Common myeloid progenitor, CD34-positive (primary cell): ENCODE results near the gene C16orf96.

Experiments
- CTCF ChIA-PET: fragments of 350-600 bp; sonication (Branson Sonifier 250); formaldehyde crosslinking; loops from one replicate; lab custom pipeline; 2021; ENCODE audit warnings: antibody characterized with exemption; lab: Charles Lee
- POLR2A ChIA-PET: fragments of 350-600 bp; sonication (Branson Sonifier 250); formaldehyde crosslinking; loops from one replicate; lab custom pipeline; 2021; ENCODE audit warnings: antibody characterized with exemption; lab: Charles Lee
- DNase-seq, 3 donors: peaks; one replicate each; pipeline versions ENCODE4 v3.0.0 to v3.0.0-alpha.2; 2013
- H3K27ac ChIP-seq, 2 experiments: 1 replicate in 1 of 2; 2 replicates in 1 of 2; pipeline ENCODE4 v1.7.0; 2013; ENCODE audit warnings: inconsistent platforms in 2 of 2, low read length in 2 of 2, mild to moderate bottlenecking in 2 of 2, low read depth in 1 of 2, moderate library complexity in 1 of 2; ENCODE audit not compliant: severe bottlenecking in 2 of 2, insufficient read depth in 1 of 2, poor library complexity in 1 of 2
- H3K27me3 ChIP-seq, 5 experiments: replicated peaks in 2 of 5; 1 replicate in 3 of 5; 2 replicates in 2 of 5; pipeline versions ENCODE4 v1.6.1 to v1.7.0; 2013; ENCODE audit warnings: low read length in 4 of 5, mild to moderate bottlenecking in 2 of 5, moderate library complexity in 2 of 5, inconsistent platforms in 1 of 5; ENCODE audit not compliant: insufficient read depth in 5 of 5, control insufficient read depth in 4 of 5
- H3K36me3 ChIP-seq, 4 experiments: 1 replicate in 2 of 4; 2 replicates in 2 of 4; pipeline versions ENCODE4 v1.6.1 to v1.7.0; 2013; ENCODE audit warnings: low read length in 3 of 4, control low read depth in 1 of 4, mild to moderate bottlenecking in 1 of 4; ENCODE audit not compliant: control insufficient read depth in 4 of 4, insufficient read depth in 4 of 4
- H3K4me1 ChIP-seq, 4 experiments: 1 replicate in 3 of 4; 2 replicates in 1 of 4; pipeline versions ENCODE4 v1.6.1 to v1.7.1; 2013; ENCODE audit warnings: low read length in 3 of 4, mild to moderate bottlenecking in 3 of 4, control low read depth in 1 of 4, inconsistent platforms in 1 of 4, moderate library complexity in 1 of 4; ENCODE audit not compliant: control insufficient read depth in 4 of 4, insufficient read depth in 4 of 4; ENCODE audit errors: control extremely low read depth in 1 of 4
- H3K4me3 ChIP-seq, 7 experiments: 1 replicate in 4 of 7; 2 replicates in 3 of 7; pipeline versions ENCODE4 v1.5.1 to v1.7.0; 2013; ENCODE audit warnings: mild to moderate bottlenecking in 7 of 7, low read length in 6 of 7, moderate library complexity in 6 of 7, inconsistent platforms in 2 of 7, low read depth in 2 of 7, control low read depth in 1 of 7; ENCODE audit not compliant: insufficient read depth in 4 of 7, control insufficient read depth in 1 of 7; ENCODE audit errors: extremely low read depth in 1 of 7
- H3K9me3 ChIP-seq, 5 experiments: 1 replicate in 4 of 5; 2 replicates in 1 of 5; pipeline versions ENCODE4 v1.6.1 to v1.7.1; 2013; ENCODE audit warnings: low read length in 4 of 5, mild to moderate bottlenecking in 2 of 5, inconsistent platforms in 1 of 5, low read depth in 1 of 5, moderate library complexity in 1 of 5; ENCODE audit not compliant: control insufficient read depth in 4 of 5, insufficient read depth in 2 of 5; ENCODE audit errors: control extremely low read depth in 1 of 5
- WGBS: methylation state at CpG from one replicate; pipeline ENCODE4 v1.1.5; 2013; ENCODE audit not compliant: insufficient coverage; 5-methylcytosine and 5-hydroxymethylcytosine counted together

C16orf96 gene

DNA sequence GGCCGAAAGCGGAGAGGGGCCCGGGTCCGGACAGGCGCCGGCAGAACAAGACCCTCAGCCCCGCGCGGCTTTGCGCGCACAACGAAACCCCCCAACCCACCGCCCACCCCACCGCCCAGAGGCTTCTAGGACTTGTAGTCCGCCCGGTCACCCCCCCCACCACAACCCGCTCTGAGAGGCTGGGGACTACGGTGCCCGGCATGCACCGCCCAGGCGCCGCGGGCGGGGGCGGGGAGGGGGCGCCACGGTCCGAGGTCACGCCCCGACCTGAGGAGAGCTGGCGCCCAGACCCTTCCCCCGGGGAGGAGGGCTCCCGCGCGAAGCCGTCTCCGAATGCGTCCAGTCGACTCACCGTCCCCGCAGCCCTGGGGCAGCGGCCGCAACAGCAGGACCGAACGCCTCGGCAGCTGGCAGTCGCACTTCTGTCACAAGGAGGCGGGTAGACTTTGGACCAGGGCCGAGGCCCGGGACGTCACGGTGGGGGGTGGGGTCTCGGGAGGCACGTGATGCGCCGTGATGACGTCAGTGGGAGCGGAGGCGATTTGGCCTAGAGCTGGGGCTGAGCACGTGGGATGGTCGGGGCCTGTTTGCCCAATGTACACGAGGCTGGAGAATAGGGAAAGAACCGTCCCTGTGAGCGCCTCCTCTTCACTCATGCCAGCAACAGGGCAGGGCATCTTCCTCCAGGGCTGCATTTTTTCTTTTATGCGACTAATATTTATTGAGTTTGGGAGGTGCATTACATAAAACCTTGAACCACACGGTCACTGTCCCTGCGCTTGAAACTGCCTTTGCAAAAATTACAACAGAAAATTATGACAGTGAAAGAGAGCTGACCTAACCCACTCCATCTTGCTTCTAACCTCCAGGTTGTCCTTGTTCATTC is 17.5 kb upstream of the C16orf96 start, which contains the start of gene CDIP1:
CDIP1 (minus strand) TSS at position 424 of the 886 bp plus-strand sequence. CDS start 24,643 bp downstream, outside the sequence.
- ChIA-PET CTCF (interaction anchor here (0.7 to 1.9 kb wide), 6 partner anchors 9 to 47 kb away, joined by 3 to 11 read pairs (median 6); no protein-coding TSS in a partner anchor), POLR2A (no interaction called here)
- Histone ChIP-seq H3K27me3 (no peaks in the 10 kb centered on the region), H3K4me3 (peak within 1 kb of the TSS; percentile 52 to 84 (median 70)), H3K27ac (peak within 1 kb of the TSS in 1 of 2 experiments; percentile 58), H3K36me3 (peaks cover 0 to 2% (median 0%) of the 10 kb centered on the region in 4 experiments), H3K9me3 (peaks cover 0 to 15% (median 9%) of the 10 kb centered on the region in 5 experiments), H3K4me1 (peaks cover 0 to 20% (median 16%) of the 10 kb centered on the region in 4 experiments)
- 3% methylated on average over 38 of the region's 67 CpGs for WGBS
- peak; percentile 96 to 97 (median 97) for DNase-seq

DNA sequence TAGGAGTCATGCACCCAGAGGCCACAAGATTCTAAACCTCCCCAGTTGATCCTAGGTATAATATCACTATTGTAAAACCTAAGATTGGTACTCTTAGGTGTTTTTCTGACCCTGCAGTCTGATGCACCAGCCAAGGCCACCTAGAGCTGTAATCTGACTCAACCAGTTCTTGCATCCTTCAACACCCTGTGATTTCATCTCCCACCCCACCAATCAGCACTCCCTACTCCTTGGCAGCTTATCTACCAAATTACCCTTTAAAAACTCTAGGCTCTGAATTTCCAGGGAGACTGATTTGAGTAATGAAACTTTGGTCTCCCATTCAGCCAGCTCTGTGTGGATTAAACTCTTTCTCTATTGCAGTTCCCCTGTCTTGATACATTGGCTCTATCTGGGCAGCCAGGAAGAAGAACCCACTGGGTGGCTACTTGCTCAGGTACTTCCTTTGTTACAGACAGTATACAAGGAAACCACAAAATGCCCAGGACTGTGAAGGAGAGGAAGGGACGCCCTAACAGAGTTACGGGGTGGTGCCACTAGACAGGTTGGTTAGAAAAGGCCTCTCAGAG is 16.3 kb upstream of the C16orf96 start:
- POLR2A ChIA-PET: interaction anchor here (0.6 kb wide), 2 partner anchors 189 to 798 kb away, joined by 3 to 5 read pairs; no protein-coding TSS in a partner anchor

DNA sequence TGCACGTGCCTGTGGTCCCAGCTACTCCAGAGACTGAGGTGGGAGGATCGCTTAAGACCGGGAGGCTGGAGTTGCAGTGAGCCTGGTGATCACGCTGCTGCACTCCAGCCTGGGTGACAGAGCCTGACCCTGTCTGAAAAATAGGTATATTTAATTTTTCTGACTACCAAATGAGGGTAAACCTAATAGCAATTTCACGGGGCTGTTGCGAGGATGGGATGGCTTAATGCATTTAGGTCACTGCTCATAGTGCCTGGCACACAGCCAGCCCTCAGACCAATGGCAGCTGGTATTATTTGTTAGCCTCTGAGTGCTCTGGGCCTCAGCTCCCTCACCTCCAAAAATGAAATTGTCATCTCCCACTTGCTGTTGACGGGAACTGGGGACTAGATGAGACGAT is 11.7 kb upstream of the C16orf96 start:
- DNase-seq: no peak
- Histone ChIP-seq H3K27me3 (no peaks in the 10 kb centered on the region), H3K9me3 (peaks cover 0 to 8% (median 7%) of the 10 kb centered on the region in 5 experiments), H3K27ac (no peak overlapping the region), H3K36me3 (no peaks in the 10 kb centered on the region), H3K4me1 (peaks cover 0 to 4% (median 1%) of the 10 kb centered on the region in 4 experiments), H3K4me3 (no peak overlapping the region)
- WGBS: 100% methylated on average over 5 of the region's 8 CpGs
- CTCF ChIA-PET: interaction anchor here (1.5 to 18.8 kb wide), 4 partner anchors 31 to 68 kb away, joined by 3 to 375 read pairs (median 4); partner anchors contain the start of gene HMOX2
- POLR2A ChIA-PET: no interaction called here

More for the DNA sequence above, 16.3 kb upstream of the C16orf96 start:
- no peak overlapping the region for H3K4me3 ChIP-seq
- H3K9me3 ChIP-seq: peaks cover 0 to 15% (median 9%) of the 10 kb centered on the region in 5 experiments
- no peak overlapping the region for H3K27ac ChIP-seq
- peaks cover 0 to 20% (median 16%) of the 10 kb centered on the region in 4 experiments for H3K4me1 ChIP-seq
- H3K27me3 ChIP-seq: no peaks in the 10 kb centered on the region
- DNase-seq: no peak
- H3K36me3 ChIP-seq: no peaks in the 10 kb centered on the region
- 100% methylated on average over 1 of the region's 2 CpGs for WGBS
- CTCF ChIA-PET: interaction anchor here (1.1 to 1.9 kb wide), 5 partner anchors 8 to 46 kb away, joined by 4 to 11 read pairs (median 6); no protein-coding TSS in a partner anchor

DNA sequence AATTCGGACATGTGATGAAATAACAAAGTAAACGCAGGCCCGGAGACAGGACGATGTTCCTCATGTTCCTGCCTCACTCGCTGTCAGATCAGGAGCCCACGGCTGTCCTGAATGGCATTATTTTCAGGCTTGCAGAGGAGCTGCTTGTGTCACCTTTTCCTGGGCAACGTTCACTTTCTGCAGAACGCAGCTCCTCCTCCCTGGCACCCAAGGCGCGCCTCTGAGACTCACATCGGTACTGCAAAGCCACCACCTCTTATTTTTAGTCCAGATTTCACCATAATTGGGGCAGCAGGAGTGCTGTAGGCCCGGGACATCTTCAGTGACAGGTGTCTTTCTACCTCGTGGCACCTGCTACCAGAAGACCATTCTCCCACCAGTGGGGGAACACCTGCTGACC is 8.0 kb upstream of the C16orf96 start:
- ChIA-PET CTCF (interaction anchor here (0.6 to 18.8 kb wide), 17 partner anchors 9 to 237 kb away, joined by 3 to 375 read pairs (median 4); partner anchors contain the start of genes CDIP1 and HMOX2), POLR2A (no interaction called here)
- no peaks in the 10 kb centered on the region for H3K9me3 ChIP-seq
- peaks cover 0 to 4% (median 1%) of the 10 kb centered on the region in 4 experiments for H3K4me1 ChIP-seq
- no peak overlapping the region for H3K27ac ChIP-seq
- H3K4me3 ChIP-seq: no peak overlapping the region
- DNase-seq: no peak
- H3K36me3 ChIP-seq: no peaks in the 10 kb centered on the region
- 94% methylated on average over 13 of the region's 13 CpGs for WGBS
- no peaks in the 10 kb centered on the region for H3K27me3 ChIP-seq

DNA sequence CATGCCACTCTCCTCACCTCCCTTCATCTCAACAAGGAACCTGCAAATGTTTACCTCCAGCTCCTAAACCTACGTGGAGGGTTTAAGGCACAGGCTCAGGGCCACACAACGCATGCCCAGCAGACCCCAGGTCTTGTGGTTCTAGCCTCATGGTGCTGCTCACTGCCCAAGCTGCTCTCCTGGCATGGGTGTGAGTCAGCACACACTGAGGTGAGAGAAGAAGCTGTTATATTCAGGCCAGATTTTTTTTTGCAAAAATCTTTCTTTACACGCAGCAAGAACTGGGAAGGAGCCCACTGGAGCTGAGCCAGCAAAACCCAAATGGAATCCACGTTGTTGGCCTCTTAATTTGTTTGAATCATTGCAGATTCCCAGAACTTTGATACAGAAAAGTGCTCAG is 5.5 kb upstream of the C16orf96 start:
- H3K27me3 ChIP-seq: no peaks in the 10 kb centered on the region
- ChIA-PET CTCF (interaction anchor here (0.5 to 18.8 kb wide), 15 partner anchors 8 to 156 kb away, joined by 3 to 375 read pairs (median 3); no protein-coding TSS in a partner anchor), POLR2A (interaction anchor here (0.7 kb wide), 1 partner anchor 25 kb away, joined by 3 read pairs; no protein-coding TSS in a partner anchor)
- no peaks in the 10 kb centered on the region for H3K9me3 ChIP-seq
- DNase-seq: no peak
- H3K4me1 ChIP-seq: peaks cover 0 to 4% (median 1%) of the 10 kb centered on the region in 4 experiments
- H3K27ac ChIP-seq: no peak overlapping the region
- H3K4me3 ChIP-seq: no peak overlapping the region
- H3K36me3 ChIP-seq: no peaks in the 10 kb centered on the region
- WGBS: 83% methylated on average over 2 of the region's 4 CpGs

DNA sequence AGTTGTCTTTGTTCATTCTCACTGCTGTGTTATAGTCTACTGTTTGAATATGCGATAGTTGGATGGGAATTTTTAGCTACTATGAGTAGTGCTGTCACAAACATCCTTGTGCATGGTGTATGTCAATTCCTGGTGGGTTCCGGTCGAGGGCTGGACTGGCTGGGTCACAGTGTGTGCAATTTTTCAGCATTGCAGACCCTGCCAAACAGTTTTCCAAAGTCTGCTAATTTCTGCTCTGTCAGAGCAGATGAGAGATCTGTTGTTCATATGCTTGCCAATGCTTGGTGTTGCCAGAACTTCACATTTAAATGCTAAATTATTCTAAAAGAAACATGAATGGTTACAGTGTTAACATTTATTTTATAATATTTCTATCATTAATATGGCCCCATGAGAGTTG is 3.6 kb upstream of the C16orf96 start:
- ChIA-PET CTCF (interaction anchor here (1.0 to 18.8 kb wide), 7 partner anchors 10 to 52 kb away, joined by 3 to 375 read pairs (median 4); no protein-coding TSS in a partner anchor), POLR2A (no interaction called here)
- 94% methylated on average over 2 of the region's 3 CpGs for WGBS
- Histone ChIP-seq H3K36me3 (no peaks in the 10 kb centered on the region), H3K27me3 (no peaks in the 10 kb centered on the region), H3K27ac (no peak overlapping the region), H3K4me1 (peaks cover 0 to 4% (median 1%) of the 10 kb centered on the region in 4 experiments), H3K9me3 (no peaks in the 10 kb centered on the region), H3K4me3 (no peak overlapping the region)
- DNase-seq: no peak
